T follicular helper cell (primary cell): ENCODE measurements around the gene FGF23.
"Not testable (repeated sequence)": the region's sequence is repeated elsewhere in the genome, so short reads cannot be mapped to it uniquely, and the experiment has no call there.

ENCODE experiments used
- DNase-seq: peaks from one replicate; pipeline ENCODE4 v3.0.0-alpha.2; 2020; ENCODE audit warnings: low read depth
- total RNA-seq, 2 experiments: gene quantifications; one replicate each; lab custom pipeline; 2026; lab: John Stamatoyannopoulos, UW

Gene FGF23
- 0 to 0.06 reads per million in 2 experiments for total RNA-seq

DNA sequence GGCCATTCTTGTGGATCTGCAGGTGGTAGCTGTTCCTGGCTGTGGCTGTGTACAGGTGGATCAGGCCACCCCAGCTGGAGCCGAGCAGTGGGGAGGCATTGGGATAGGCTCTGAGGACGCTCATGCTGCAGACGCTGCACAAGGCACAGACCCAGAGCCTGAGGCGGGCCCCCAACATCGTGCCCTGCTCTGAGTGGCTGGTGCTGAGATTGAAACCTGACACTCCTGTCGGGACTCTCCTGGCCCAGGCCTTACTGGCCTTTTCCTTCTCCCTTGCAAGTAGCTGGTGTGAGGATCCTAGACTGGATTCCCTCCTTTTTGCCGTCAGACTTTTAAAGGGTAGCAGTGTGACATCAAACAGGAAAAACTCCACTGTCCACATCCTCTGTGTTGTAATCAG is at the start of gene FGF23:
TSS of gene FGF23 (minus strand) at position 308 of the 400 bp plus-strand sequence. CDS start at position 178, 130 bp downstream.
- DNase-seq: no peak

DNA sequence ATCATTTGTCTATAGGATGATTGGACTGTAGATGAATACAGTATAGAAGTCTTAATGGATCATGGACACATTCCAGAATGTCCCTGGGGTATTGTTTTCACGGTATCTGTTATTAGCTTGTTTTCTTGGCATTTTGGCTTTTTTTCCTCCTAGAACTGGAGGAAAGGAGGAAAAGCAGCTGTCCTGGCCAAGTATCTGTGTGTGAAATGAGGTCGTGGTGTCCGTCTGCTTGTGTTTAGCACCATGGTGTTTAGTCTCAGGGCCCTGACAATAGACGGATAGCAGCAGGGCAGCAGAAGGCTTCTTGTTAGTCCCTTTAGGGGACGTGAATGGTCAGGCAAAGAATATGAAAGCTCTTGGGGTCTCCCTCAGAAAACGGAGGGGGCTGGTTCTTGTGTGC is 44.9 kb upstream of the FGF23 start:
- DNase-seq: no peak

DNA sequence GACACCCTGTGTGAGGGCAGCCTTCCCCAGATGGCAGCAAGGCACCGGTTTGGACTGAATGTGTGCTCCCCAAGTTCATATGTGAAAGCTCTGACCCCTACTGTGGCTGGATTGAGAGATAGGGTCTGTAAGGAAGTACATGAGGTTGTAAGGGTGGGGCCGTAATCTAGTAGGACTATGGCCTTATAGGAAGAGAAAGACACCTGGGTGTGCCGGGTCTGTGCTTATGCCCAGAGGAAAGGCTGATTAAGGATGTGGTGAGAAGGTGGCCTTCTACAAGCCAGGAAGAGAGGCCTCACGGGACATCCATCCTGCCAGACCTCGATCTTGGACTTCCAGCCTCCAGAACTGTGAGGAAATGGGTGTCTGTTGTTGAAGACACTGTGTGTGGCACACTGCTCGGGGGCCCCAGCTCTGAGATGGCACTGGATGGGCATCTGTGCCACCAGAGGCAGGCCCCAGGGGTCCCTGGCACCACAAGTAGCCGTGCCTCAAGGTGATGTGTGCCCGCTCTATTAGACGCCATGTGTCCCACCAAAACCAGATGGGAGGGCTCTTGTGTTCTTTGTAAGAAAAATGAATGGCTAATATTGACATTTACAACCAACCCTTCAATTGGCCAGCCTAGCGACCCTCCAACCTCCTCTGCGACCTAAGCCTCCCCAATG is 44.1 kb upstream of the FGF23 start:
- DNase-seq: no peak

DNA sequence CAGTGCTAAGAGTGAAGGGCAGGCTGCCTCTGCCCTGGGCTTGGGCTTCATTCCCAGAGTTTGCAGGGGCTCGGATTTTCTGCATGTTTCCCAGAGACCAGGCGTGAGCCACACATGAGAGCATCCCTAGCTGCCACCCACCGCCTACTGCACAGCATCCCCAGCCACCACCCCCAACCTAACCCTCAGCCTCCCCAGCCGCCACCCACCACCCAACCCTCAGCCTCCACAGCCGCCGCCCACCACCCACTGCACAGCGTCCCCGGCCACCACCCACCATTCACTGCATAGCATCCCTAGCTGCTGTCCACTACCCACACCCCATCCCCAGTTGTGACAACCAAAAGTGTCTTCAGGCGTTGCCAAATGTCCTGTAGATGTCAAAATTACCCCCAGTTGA is 43.5 kb upstream of the FGF23 start:
- DNase-seq: no peak

DNA sequence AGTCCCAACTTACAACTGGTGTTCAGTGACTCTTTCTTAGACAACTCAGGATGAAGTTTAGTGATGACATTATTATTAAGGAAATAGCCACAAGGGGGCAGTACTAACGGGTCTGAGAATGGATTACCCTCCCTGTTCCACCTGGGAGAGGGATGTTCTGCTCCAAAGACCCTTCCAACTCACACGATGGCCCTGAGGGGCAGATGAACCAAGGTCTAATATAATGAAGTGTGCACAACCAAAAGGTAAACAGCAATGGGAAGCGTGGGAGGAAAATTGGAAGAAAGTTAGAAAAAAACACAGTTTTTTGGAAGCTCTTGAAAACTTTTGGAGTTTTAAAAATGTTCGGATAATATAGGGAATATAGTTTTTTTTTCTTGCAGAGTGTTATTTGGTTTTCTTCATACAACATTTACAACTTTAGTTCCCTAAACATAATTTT is 42.1 kb upstream of the FGF23 start:
- no peak for DNase-seq

DNA sequence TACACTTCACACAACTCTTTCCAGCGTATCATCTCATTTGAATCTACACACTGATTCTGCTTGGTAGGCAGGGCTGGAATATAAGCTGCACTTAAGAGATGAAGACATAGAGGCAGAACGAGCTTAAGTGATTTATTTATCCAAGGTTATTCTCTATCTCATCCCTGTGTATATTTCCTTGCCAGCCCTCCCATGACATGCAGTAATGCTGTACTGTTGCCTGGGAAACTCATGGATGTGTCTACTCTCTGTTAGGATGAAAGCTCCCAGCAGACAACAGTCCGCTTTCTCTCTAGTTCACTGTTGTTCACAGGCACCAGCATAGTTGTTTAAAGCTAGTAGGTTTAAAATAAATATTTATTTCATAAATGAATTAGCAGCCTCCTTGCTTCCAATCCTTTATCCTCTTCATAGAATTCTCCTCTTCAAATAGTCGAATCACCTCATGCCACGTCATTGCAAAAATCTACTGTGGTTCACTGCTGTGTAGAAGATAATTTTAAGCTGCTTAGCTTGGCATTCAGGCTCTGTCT is 40.7 kb upstream of the FGF23 start:
- DNase-seq: no peak

DNA sequence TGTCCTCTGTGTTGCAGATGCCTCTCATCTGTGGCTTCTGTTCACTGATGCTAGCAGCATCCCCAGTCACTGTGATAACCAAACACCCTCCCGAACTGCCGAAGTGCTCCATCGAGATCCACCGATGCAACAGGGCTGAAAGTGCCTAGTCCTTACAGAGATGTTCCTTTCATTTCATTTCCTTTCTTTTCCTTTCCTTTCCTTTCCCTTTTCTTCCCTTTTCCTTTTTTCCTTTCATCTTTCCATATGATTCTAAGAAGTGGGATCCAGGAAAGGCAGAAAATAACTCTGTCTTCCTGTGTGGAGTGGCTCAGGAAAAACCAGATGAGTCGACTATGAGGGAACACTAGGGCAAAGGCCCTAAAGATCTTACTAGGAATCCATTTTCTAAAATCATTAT is 39.4 kb upstream of the FGF23 start:
- no peak for DNase-seq

DNA sequence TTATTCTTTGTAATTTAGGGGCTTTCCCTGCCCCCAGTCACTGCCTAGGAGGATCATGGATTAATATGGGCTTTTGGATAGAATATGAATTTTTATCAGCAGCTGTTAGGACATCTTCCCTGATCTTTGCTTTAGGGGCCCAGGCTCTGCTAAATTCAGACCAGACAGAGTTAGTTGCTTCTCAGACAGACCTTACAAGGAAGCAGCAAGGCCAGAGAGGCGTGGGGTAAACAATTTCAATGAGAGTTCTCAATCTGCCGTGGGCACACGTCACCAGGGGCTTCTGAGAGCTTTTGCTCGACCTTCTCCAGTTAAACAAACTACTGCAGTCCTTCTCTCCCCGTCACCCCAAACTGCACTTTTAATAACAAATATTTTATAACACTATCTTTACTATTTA is 38.4 kb upstream of the FGF23 start:
- no peak for DNase-seq

DNA sequence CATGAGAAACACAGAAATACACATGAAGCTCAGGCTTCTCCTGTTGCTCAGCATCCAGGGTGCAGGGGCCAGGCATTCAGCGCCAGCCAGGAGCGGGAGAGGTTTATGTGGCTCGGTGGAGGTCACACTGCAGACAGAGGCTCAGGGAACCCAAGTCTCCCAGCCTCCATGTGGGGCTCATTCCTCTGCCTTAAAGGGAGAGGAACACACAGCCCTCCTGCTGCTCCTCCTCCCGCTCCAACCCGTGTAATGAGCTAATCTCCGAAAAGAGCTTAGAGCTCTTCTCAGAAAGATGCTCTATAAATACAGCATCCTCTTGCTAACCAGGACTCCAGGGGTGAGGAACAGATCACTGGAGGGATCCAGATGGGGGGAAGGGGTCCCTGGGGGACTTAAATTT is 37.9 kb upstream of the FGF23 start:
- DNase-seq: no peak

DNA sequence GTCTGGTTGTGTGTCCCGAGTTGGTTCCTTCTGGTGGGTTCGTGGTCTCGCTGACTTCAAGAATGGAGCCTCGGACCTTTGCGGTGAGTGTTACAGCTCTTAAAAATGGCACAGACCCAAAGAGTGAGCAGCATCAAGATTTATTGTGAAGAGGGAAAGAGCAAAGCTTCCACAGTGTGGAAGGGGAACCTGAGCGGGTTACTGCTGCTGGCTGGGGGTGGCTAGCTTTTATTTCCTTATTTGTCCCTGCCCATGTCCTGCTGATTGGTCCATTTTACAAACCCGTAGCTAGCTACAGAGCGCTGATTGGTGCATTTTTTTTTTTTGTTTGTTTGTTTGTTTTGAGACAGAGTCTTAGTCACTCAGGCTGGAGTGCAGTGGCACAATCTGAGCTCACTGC is 36.8 kb upstream of the FGF23 start:
- no peak for DNase-seq

DNA sequence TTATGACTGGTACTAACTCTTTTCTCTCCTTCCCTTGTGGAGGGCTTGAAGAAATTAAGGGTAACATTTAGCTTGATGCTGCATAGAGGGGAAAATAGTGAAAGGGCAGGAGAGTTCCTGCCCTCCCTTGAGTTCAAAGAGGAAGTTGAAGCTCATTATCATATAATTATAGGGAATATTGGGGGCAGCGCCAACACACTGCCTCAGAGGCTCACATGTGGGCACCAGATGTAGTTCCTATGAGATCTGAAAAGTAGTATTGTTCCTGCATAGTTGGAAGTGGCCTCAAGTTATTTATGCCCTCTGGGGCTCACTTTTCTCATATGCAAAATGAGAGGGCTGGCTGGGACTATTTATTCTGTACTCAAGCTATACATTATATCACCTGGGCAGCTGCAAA is 33.0 kb upstream of the FGF23 start:
- no peak for DNase-seq

DNA sequence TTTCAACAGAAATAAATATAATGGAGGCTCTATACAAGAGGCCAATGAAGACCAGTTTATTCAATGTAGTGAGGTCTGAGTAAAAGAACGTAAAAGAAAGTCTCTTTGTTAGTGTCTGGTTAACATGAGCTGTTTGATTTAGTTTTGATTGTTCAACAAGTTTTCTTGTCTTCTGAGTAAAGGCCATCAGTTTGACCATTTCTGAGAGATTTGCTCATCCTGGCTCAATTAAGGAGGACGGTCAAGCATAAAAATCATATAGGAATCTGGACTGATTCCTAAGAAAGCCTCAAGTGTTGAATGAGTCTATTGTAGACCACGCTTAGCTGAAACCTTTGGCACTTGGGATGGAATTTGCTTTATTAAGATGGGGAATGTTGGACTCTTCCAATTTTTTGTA is 32.5 kb upstream of the FGF23 start:
- DNase-seq: no peak

DNA sequence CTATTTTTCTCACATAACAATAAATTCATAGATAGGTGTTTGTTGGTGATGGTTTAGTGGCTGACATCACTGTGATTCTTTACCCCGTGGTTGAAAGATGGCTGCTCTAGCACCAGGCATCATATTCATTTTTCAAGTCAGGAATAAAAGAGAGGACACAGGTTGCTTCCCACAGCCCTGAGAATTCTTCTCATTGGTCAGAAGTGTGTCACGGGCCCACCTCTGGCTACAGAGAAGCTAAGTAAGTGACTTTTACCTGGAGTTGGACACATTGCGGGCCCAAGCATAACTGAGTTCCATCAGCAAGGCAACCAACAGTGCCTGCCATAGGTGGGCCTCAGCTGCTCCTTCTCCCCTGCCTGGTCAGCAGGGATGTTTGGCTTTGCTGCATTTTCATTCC is 27.6 kb upstream of the FGF23 start:
- no peak for DNase-seq

DNA sequence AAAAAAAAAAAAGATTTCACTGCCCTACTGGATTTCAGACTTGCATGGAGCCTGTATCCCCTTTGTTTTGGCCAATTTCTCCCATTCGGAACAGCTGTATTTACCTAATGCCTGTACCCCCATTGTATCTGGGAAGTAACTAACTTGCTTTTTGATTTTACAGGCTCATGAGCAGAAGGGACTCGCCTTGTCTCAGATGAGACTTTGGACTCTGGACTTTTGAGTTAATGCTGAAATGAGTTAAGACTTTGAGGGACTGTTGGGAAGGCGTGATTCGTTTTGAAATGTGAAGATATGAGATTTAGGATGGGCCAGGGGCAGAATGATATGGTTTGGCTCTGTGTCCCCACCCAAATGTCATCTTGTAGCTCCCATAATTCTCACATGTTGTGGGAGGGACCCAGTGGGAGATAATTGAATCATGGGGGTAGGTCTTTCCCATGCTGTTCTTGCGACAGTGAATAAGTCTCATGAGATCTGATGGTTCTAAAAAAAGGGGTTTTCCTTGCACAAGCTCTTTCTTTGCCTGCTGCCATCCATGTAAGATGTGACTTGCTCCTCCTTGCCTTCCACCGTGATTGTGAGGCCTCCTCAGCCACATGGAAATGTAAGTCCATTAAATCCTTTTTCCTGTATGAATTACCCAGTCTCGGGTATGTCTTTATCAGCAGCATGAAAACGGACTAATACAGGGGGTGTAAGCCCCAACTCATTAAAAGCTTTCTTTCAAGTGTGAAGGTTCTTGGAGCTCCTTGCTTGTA is 25.5 kb upstream of the FGF23 start:
- not testable (repeated sequence) for DNase-seq

DNA sequence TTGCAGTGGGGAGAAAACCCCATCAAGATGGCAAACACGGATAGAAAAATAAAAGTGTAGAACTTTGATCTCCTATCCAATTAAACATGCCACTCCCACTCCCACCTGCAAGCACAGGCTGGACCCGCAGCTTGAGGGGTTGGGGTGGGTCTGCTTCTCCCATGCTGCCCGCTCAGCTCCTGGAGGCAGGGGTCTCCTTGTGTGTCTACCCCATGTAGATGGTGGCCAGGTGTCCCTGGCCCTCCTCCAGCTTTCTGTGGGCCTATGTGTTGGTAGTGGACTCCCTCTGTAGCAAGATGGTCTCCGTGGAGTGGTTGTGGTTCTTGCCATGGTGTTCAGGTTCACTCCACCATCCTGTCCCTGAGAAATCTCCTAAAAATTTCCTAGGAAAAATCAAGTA is 23.5 kb upstream of the FGF23 start:
- no peak for DNase-seq

DNA sequence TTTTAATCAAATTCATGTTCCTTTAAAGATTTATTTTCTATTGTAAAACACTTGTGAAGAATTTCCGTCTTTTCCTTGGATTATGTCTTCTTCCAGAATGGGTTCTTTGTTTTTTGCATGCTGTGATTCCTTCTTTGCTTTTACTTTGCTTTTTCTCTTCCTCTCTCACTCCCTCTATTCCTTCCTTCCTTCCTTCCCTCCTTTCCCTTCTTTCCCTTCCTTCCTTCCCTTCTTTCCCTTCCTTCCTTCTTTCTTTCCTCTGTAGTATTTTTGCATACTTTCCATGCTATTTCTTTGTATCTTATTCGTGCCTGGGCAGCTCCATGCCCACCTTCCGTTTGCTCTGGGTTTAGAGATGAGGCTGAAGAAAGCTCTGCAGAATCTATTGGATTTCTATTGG is 21.6 kb upstream of the FGF23 start:
- DNase-seq: no peak

DNA sequence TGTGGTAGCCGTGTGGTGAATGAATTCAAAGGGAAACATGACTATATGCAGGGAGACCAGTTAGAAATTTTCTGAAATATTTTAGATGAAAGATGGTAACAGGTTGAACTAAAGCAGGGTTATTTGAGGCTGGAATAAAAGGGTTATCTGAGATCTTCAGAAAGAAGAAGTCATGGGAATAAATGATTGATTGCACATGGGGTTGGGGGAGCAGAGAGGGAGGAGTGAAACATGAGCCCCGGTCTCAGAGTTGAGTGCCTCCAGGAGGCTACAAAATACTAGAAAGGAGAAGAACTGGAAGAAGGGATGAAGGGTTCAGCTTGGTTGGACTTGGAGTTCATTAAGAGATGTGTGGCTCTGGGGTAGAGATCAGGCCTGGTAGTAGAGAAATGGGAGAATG is 16.3 kb upstream of the FGF23 start:
- DNase-seq: no peak

DNA sequence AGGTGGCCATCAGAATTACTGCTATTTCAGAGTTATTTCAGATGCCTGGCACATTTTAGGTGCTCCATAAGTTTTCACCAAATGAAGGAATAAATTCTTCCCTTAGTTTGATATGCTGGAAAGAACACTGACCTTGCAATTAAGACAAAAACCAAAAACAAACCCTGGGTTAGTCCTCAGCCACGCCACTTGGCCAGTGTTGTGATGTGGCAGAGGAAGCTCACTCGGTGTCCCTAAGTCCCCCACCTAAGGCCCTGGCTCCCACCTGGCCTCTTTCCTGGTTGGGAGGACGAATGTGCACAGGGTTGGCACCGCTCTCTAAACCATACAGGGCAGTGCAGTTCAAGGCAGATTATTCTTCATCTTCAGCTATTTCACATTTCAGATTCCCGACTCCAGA is 13.7 kb upstream of the FGF23 start:
- no peak for DNase-seq

DNA sequence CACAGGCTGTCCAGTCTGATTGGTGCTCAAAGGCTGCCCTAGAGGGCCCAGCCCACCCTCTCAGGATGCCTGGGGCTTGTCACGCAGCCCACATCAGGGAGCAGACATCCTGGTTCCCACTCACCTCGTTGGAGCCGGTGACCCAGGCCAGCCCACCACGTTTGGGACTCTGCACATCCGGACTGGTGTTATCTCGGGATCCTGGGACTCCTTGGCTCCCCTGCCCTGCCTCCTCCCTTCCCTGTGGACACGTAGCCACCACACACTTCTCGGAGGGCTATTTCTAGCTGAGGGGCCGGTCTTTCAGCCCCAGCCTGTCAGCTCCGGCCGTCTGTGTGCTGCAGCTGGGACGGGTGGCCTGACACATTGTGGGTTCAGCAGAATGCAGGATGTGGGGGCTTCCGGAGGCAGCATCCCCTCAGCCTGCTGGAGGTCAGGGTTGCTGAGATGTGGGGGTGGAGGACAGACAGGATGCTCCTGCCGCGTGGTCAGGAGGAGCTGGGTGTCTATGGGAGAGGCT is 12.8 kb upstream of the FGF23 start:
- DNase-seq: no peak

DNA sequence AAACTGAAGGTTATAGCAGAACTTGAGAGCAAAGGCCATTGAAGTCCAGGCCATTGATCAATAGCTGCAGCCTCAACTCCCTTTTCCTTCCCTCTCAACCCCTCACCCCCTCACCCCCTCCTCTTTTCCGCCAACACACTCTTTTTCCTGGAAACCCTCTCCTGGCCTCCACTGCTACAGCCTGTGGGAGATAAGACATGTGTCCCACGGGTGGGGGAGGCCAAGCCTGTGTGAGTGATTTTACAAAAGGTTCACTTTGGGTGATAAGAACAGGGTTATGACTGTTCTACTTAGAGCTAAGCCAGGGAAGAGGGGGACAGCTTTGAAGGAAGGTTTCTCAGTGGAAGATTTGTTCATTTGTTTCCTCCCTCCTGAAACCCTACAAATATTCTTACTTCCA is 9.2 kb upstream of the FGF23 start:
- no peak for DNase-seq

DNA sequence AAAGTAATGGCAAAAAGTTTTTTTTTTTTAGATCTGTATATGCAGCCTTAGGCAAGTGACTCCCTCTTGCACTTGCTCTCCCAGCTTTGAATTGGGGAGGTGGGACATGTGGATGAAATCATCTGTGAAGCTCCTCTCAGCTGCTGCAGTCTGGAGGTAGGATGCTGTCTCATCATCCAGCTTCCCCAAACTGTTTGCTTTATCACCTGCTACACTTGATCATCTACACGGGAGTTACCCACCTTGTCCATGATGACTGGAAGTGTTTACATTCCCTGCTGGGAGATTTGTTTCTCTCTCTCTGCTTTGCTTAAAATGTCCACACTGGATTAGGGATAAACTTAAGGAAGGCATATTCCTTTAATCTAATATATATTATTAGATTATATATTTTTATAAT is 8.5 kb upstream of the FGF23 start:
- no peak for DNase-seq

DNA sequence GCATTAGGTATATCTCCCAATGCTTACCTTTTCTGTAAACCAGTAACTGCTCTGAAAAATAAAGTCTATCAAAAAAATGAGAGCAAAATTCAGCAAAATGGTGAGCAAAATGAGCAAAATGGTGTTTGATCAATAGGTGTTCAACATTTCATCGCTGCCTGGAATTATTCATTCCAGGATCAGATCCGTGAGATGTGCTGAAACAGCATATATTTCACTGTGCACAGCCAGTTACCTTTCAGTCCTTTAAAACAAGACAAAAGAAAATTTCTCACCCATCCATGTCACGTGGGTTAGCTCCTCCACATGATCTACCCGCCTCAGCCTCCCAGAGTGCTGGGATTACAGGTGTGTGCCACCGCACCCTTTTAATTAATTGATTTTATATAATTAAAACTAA is 8.1 kb upstream of the FGF23 start:
- no peak for DNase-seq

DNA sequence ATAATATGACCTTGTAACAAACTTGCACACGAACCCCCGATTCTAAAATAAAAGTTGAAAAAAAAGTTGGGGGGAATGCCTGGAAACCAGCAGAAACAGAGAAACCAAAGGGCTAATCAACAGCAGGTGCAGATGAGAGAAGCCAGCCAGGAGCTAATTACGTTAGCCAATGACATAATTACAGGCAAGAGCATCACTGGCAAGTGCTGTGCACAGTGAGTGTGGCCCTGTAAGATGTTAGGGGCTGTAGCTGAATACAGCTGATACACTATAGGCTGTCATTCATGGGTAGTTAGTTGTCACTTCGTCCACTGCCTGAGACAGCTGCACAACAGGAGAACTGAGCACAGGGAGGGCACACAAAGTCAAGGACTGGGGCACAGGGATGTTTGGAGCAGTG is 7.3 kb upstream of the FGF23 start:
- no peak for DNase-seq
